H9 (cell line): ENCODE data around the gene ZNF319. TPM values are rescaled to one million over a fixed set of nuclear protein-coding genes. Genes with fewer than 3 reads are reported as not detected.

Source experiments
- DNase-seq: peaks from one replicate; pipeline ENCODE4 v3.0.0-alpha.2; 2017
- H2AFZ ChIP-seq: one replicate; pipeline ENCODE4 v1.6.1; 2013; ENCODE audit warnings: mild to moderate bottlenecking, low read length, control low read depth, moderate library complexity
- H2AK5ac ChIP-seq: 2 replicates; pipeline ENCODE4 v1.6.1; 2013; ENCODE audit warnings: low read length, control low read depth, mixed read lengths; ENCODE audit not compliant: insufficient read length
- H2BK120ac ChIP-seq: one replicate; pipeline ENCODE4 v1.6.1; 2013; ENCODE audit warnings: low read depth, mild to moderate bottlenecking, low read length, control low read depth, inconsistent platforms; ENCODE audit not compliant: poor library complexity, severe bottlenecking
- H2BK12ac ChIP-seq: 2 replicates; pipeline ENCODE4 v1.6.1; 2013; ENCODE audit warnings: low read length, control low read depth, mixed read lengths, low read depth; ENCODE audit not compliant: insufficient read length
- H2BK15ac ChIP-seq: 2 replicates; pipeline ENCODE4 v1.6.1; 2013; ENCODE audit warnings: low read depth, low read length, control low read depth
- H2BK20ac ChIP-seq: one replicate; pipeline ENCODE4 v1.6.1; 2013; ENCODE audit warnings: low read depth, mild to moderate bottlenecking, low read length, control low read depth, inconsistent platforms; ENCODE audit not compliant: poor library complexity, severe bottlenecking
- H2BK5ac ChIP-seq: 2 replicates; pipeline ENCODE4 v1.6.1; 2013; ENCODE audit warnings: low read length, control low read depth, mixed read lengths; ENCODE audit not compliant: insufficient read length
- H3K14ac ChIP-seq: 2 replicates; pipeline ENCODE4 v1.6.1; 2013; ENCODE audit warnings: low read length, control low read depth; ENCODE audit not compliant: insufficient read depth
- H3K18ac ChIP-seq: 2 replicates; pipeline ENCODE4 v1.6.1; 2013; ENCODE audit warnings: low read depth, mild to moderate bottlenecking, mixed read lengths, low read length, control low read depth; ENCODE audit not compliant: insufficient read length
- H3K23ac ChIP-seq: 2 replicates; pipeline ENCODE4 v1.6.1; 2013; ENCODE audit warnings: low read length, control low read depth, mixed read lengths, low read depth; ENCODE audit not compliant: insufficient read length
- H3K23me2 ChIP-seq: 2 replicates; pipeline ENCODE4 v1.6.1; 2013; ENCODE audit warnings: low read depth, mild to moderate bottlenecking, mixed read lengths, low read length, control low read depth; ENCODE audit not compliant: insufficient read length, poor library complexity, severe bottlenecking
- H3K27ac ChIP-seq: 2 replicates; pipeline ENCODE4 v1.5.1; 2013; ENCODE audit warnings: low read length, control low read depth, mixed read lengths, low read depth; ENCODE audit not compliant: insufficient read length
- H3K27me3 ChIP-seq: 2 replicates; pipeline ENCODE4 v1.6.1; 2013; ENCODE audit warnings: low read length, control low read depth, inconsistent platforms; ENCODE audit not compliant: insufficient read depth
- H3K4ac ChIP-seq: 2 replicates; pipeline ENCODE4 v1.6.1; 2013; ENCODE audit warnings: low read depth, mild to moderate bottlenecking, control low read depth, inconsistent platforms, low read length, moderate library complexity
- H3K4me1 ChIP-seq: 2 replicates; pipeline ENCODE4 v1.6.1; 2013; ENCODE audit warnings: low read length, control low read depth, inconsistent platforms; ENCODE audit not compliant: insufficient read depth
- H3K4me2 ChIP-seq: 2 replicates; pipeline ENCODE4 v1.6.1; 2013; ENCODE audit warnings: low read length, control low read depth, mixed read lengths; ENCODE audit not compliant: insufficient read length, insufficient read depth
- H3K56ac ChIP-seq: 2 replicates; pipeline ENCODE4 v1.6.1; 2013; ENCODE audit warnings: low read depth, mild to moderate bottlenecking, mixed read lengths, low read length, control low read depth; ENCODE audit not compliant: insufficient read length
- H3K79me1 ChIP-seq: 2 replicates; pipeline ENCODE4 v1.6.1; 2013; ENCODE audit warnings: low read depth, mild to moderate bottlenecking, moderate library complexity, low read length, control low read depth, inconsistent platforms; ENCODE audit not compliant: insufficient read depth, poor library complexity, severe bottlenecking
- H3K79me2 ChIP-seq: 2 replicates; pipeline ENCODE4 v1.6.1; 2013; ENCODE audit warnings: low read length, control low read depth, inconsistent platforms; ENCODE audit not compliant: insufficient read depth
- H3K9ac ChIP-seq: 2 replicates; pipeline ENCODE4 v1.6.1; 2013; ENCODE audit warnings: low read length, control low read depth, mixed read lengths; ENCODE audit not compliant: insufficient read length; ENCODE audit errors: extremely low read depth
- H3K9me3 ChIP-seq: one replicate; pipeline ENCODE4 v1.6.1; 2013; ENCODE audit warnings: low read depth, low read length, inconsistent platforms; ENCODE audit not compliant: control insufficient read depth
- H3T11ph ChIP-seq: one replicate; pipeline ENCODE4 v1.6.1; 2013; ENCODE audit warnings: mild to moderate bottlenecking, low read length, control low read depth, inconsistent platforms
- H4K20me1 ChIP-seq: one replicate; pipeline ENCODE4 v1.6.1; 2013; ENCODE audit not compliant: control insufficient read depth, insufficient read length, insufficient read depth
- H4K5ac ChIP-seq: 2 replicates; pipeline ENCODE4 v1.6.1; 2013; ENCODE audit warnings: low read depth, mild to moderate bottlenecking, mixed read lengths, low read length, control low read depth; ENCODE audit not compliant: insufficient read length
- H4K8ac ChIP-seq: replicated peaks from 2 replicates; pipeline ENCODE4 v1.6.1; 2013; ENCODE audit warnings: low read length, control low read depth, mixed read lengths, low read depth; ENCODE audit not compliant: insufficient read length
- H4K91ac ChIP-seq: 2 replicates; pipeline ENCODE4 v1.6.1; 2013; ENCODE audit warnings: low read depth, mild to moderate bottlenecking, moderate library complexity, mixed read lengths, low read length, control low read depth; ENCODE audit not compliant: insufficient read length
- H3K27ac Mint-ChIP-seq, 3 experiments: 2 replicates in 2 of 3; 3 replicates in 1 of 3; pipeline ENCODE4 v1.8.0; 2020 to 2021; ENCODE audit warnings: mixed read lengths in 3 of 3, mild to moderate bottlenecking in 1 of 3, moderate library complexity in 1 of 3
- H3K27me3 Mint-ChIP-seq: 2 replicates; pipeline ENCODE4 v1.8.0; 2021; ENCODE audit warnings: low read depth, mild to moderate bottlenecking, moderate library complexity, mixed read lengths
- H3K36me3 Mint-ChIP-seq, 3 experiments: 2 replicates in 2 of 3; 3 replicates in 1 of 3; pipeline ENCODE4 v1.8.0; 2020 to 2021; ENCODE audit warnings: low read depth in 3 of 3, mixed read lengths in 3 of 3; ENCODE audit not compliant: insufficient read depth in 1 of 3
- H3K4me1 Mint-ChIP-seq, 2 experiments: 2 replicates each; pipeline ENCODE4 v1.8.0; 2020; ENCODE audit warnings: mixed read lengths in 2 of 2
- H3K4me3 Mint-ChIP-seq, 2 experiments: 2 replicates in 1 of 2; 3 replicates in 1 of 2; pipeline ENCODE4 v1.8.0; 2020 to 2021; ENCODE audit warnings: mild to moderate bottlenecking in 2 of 2, mixed read lengths in 2 of 2, moderate library complexity in 1 of 2
- H3K9me3 Mint-ChIP-seq, 2 experiments: 2 replicates in 1 of 2; 3 replicates in 1 of 2; pipeline ENCODE4 v1.8.0; 2020; ENCODE audit warnings: mild to moderate bottlenecking in 2 of 2, mixed read lengths in 2 of 2, moderate library complexity in 1 of 2
- WGBS: extraction: QIAGEN DNeasy Blood & Tissue Kit; methylation state at CpG from one replicate; pipeline ENCODE4 v1.1.7; 2013; ENCODE audit warnings: missing lambda C conversion rate, low lambda C conversion rate, mixed read lengths; ENCODE audit not compliant: insufficient read length; ENCODE audit errors: extremely low coverage; 5-methylcytosine and 5-hydroxymethylcytosine counted together
- total RNA-seq: library from RNA; stranded (reverse); gene quantifications from 2 replicates; pipeline ENCODE4 v1.2.1, GENCODE V29; 2021
- TF ChIP-seq, protein P1 (sequence below): fragments of 200-600 bp; sonication (generic); conservative IDR thresholded peaks from 3 replicates; pipeline ENCODE4 v1.8.0; 2021; ENCODE audit warnings: antibody characterized with exemption, mild to moderate bottlenecking

ZNF319 gene
- total RNA-seq, 1 experiment from 2014 or later = 5.6 TPM

DNA sequence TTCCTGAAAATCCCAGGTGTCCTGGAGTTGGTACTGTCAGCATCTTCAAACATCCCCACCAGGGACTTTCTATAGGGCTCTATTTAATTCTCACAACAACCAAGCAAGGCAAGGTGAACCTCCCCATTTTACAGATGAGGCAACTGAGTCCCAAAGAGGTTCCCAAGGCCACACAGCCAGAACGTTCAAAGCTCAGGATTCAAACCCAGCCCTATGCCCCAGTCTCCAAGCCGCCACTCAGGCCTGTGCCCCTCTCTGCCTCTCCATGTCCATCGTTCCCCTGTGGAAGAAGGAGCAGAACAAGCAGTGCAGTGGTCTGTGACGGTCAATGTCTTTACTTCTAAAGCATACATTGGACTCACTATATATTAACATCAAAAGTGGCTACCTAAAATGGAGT lies 6.1 kb downstream of the ZNF319 start:
- no peak overlapping the region for H2BK20ac ChIP-seq
- no peak overlapping the region for H3K9ac ChIP-seq
- no peaks in the 10 kb centered on the region for H3K23me2 ChIP-seq
- TF ChIP-seq, protein P1, sequence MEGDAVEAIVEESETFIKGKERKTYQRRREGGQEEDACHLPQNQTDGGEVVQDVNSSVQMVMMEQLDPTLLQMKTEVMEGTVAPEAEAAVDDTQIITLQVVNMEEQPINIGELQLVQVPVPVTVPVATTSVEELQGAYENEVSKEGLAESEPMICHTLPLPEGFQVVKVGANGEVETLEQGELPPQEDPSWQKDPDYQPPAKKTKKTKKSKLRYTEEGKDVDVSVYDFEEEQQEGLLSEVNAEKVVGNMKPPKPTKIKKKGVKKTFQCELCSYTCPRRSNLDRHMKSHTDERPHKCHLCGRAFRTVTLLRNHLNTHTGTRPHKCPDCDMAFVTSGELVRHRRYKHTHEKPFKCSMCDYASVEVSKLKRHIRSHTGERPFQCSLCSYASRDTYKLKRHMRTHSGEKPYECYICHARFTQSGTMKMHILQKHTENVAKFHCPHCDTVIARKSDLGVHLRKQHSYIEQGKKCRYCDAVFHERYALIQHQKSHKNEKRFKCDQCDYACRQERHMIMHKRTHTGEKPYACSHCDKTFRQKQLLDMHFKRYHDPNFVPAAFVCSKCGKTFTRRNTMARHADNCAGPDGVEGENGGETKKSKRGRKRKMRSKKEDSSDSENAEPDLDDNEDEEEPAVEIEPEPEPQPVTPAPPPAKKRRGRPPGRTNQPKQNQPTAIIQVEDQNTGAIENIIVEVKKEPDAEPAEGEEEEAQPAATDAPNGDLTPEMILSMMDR = no peak
- H3K4me1 ChIP-seq = peaks cover 2% of the 10 kb centered on the region; the same call in 1 of the 2 replicates
- Mint-ChIP-seq H3K36me3 (peaks cover 4 to 14% (median 12%) of the 10 kb centered on the region in 3 experiments; a peak in 6 of 7 replicates), H3K27me3 (no peaks in the 10 kb centered on the region; the same call in 1 of the 2 replicates), H3K4me1 (peaks cover 15 to 16% of the 10 kb centered on the region in 2 experiments), H3K4me3 (no peak overlapping the region), H3K9me3 (no peaks in the 10 kb centered on the region), H3K27ac (no peak overlapping the region)
- no peaks in the 10 kb centered on the region for H3K79me1 ChIP-seq
- no peak overlapping the region for H3T11ph ChIP-seq
- H3K9me3 ChIP-seq = no peaks in the 10 kb centered on the region
- H2BK15ac ChIP-seq = no peak overlapping the region
- no peak overlapping the region for H3K14ac ChIP-seq
- no peaks in the 10 kb centered on the region for H3K79me2 ChIP-seq
- H4K91ac ChIP-seq = no peak overlapping the region
- no peak overlapping the region for H2BK5ac ChIP-seq
- no CpG with 5 or more reads among the region's 4 CpGs for WGBS
- no peak overlapping the region for H3K4ac ChIP-seq
- H2BK12ac ChIP-seq = no peak overlapping the region
- H3K27me3 ChIP-seq = no peaks in the 10 kb centered on the region
- H4K5ac ChIP-seq = no peak overlapping the region
- H3K18ac ChIP-seq = no peak overlapping the region
- no peak overlapping the region for H3K23ac ChIP-seq
- H4K20me1 ChIP-seq = no peaks in the 10 kb centered on the region
- H2AFZ ChIP-seq = no peak overlapping the region
- H2AK5ac ChIP-seq = no peak overlapping the region
- no peak for DNase-seq
- H3K56ac ChIP-seq = no peak overlapping the region
- no peak overlapping the region for H3K4me2 ChIP-seq
- H3K27ac ChIP-seq = no peak overlapping the region
- no peak overlapping the region for H2BK120ac ChIP-seq
- no peak overlapping the region for H4K8ac ChIP-seq
